Endothelial cell of umbilical vein (primary cell): ENCODE results near the gene CDIPT.

Source experiments
- CTCF ChIP-seq, 2 donors: IDR thresholded peaks; 1 replicate in 1 of 2; 2 replicates in 1 of 2; pipeline ENCODE4 v1.5.1; 2011; ENCODE audit warnings: low read length in 2 of 2, mild to moderate bottlenecking in 2 of 2, moderate library complexity in 2 of 2, control low read depth in 1 of 2, inconsistent platforms in 1 of 2, low read depth in 1 of 2; ENCODE audit not compliant: insufficient read depth in 1 of 2; ENCODE audit errors: extremely low read depth in 1 of 2
- EZH2 ChIP-seq: IDR thresholded peaks from 2 replicates; pipeline ENCODE4 v1.6.1; 2012; ENCODE audit warnings: borderline replicate concordance, low read depth, mild to moderate bottlenecking, moderate library complexity, low read length, inconsistent platforms; ENCODE audit not compliant: severe bottlenecking
- GATA2 ChIP-seq: IDR thresholded peaks from 2 replicates; pipeline ENCODE4 v1.7.0; 2011; ENCODE audit warnings: low read depth, mild to moderate bottlenecking, moderate library complexity, mixed read lengths, low read length; ENCODE audit not compliant: insufficient read length, insufficient read depth
- POLR2A ChIP-seq: IDR thresholded peaks from 2 replicates; pipeline ENCODE4 v1.6.1; 2012; ENCODE audit warnings: low read depth, mild to moderate bottlenecking, control low read depth, low read length
- POLR2AphosphoS5 ChIP-seq: IDR thresholded peaks from 2 replicates; pipeline ENCODE4 v1.6.1; 2012; ENCODE audit warnings: low read depth, mild to moderate bottlenecking, control low read depth, low read length, moderate library complexity; ENCODE audit not compliant: insufficient read depth

- TF ChIP-seq POLR2A (no peak), CTCF (IDR thresholded peaks at IDR 0.05; ENCODE audit: extremely low read depth in 1 of 2, insufficient read depth in 1 of 2, low read depth in 1 of 2, low read length in 2 of 2) (no peak), POLR2AphosphoS5 (no peak), EZH2 (no peak), GATA2 (no peak)
Observed at GRCh38 chr16:29896841-29897240, 33.8 kb upstream of the CDIPT start.
